ENCODE measurements around the gene FAM168A.

FAM168A gene

GRCh38 chr11:73556966-73557365, 40.9 kb downstream of the FAM168A start:
- DNase-seq (ENCODE audit: low spot score) = no peak

- no peak for DNase-seq (ENCODE audit: low spot score)
Observed at GRCh38 chr11:73555615-73556014, 42.3 kb downstream of the FAM168A start.

- DNase-seq (ENCODE audit: low spot score) = no peak
Observed at GRCh38 chr11:73554671-73555320, 43.1 kb downstream of the FAM168A start.

- no peak for DNase-seq (ENCODE audit: low spot score)
Observed at GRCh38 chr11:73553266-73553665, 44.6 kb downstream of the FAM168A start.

GRCh38 chr11:73551677-73552076, 46.2 kb downstream of the FAM168A start:
- no peak for DNase-seq (ENCODE audit: low spot score)

- no peak for DNase-seq (ENCODE audit: low spot score)
Observed at GRCh38 chr11:73549376-73549775, 48.5 kb downstream of the FAM168A start.

GRCh38 chr11:73547706-73548595, 50.0 kb downstream of the FAM168A start:
- no peak for DNase-seq (ENCODE audit: low spot score)

GRCh38 chr11:73542175-73542574, 55.7 kb downstream of the FAM168A start:
- DNase-seq (ENCODE audit: low spot score) = no peak

- DNase-seq (ENCODE audit: low spot score) = no peak
Observed at GRCh38 chr11:73539506-73540084, 58.3 kb downstream of the FAM168A start.

GRCh38 chr11:73538381-73538872, 59.5 kb downstream of the FAM168A start:
- no peak for DNase-seq (ENCODE audit: low spot score)

- DNase-seq (ENCODE audit: low spot score) = no peak
Observed at GRCh38 chr11:73537969-73538368, 59.9 kb downstream of the FAM168A start.

GRCh38 chr11:73536961-73537360, 61.0 kb downstream of the FAM168A start:
- no peak for DNase-seq (ENCODE audit: low spot score)

- no peak for DNase-seq (ENCODE audit: low spot score)
Observed at GRCh38 chr11:73532310-73532709, 65.6 kb downstream of the FAM168A start.

- DNase-seq (ENCODE audit: low spot score) = no peak
Observed at GRCh38 chr11:73531386-73531785, 66.5 kb downstream of the FAM168A start.

GRCh38 chr11:73530109-73530508, 67.8 kb downstream of the FAM168A start:
- no peak for DNase-seq (ENCODE audit: low spot score)

- no peak for DNase-seq (ENCODE audit: low spot score)
Observed at GRCh38 chr11:73529204-73529530, 68.7 kb downstream of the FAM168A start.

GRCh38 chr11:73528483-73529203, 69.3 kb downstream of the FAM168A start:
- no peak for DNase-seq (ENCODE audit: low spot score)

GRCh38 chr11:73528013-73528412, 69.9 kb downstream of the FAM168A start:
- DNase-seq (ENCODE audit: low spot score) = no peak

GRCh38 chr11:73525611-73526010, 72.3 kb downstream of the FAM168A start:
- no peak for DNase-seq (ENCODE audit: low spot score)

- DNase-seq (ENCODE audit: low spot score) = no peak
Observed at GRCh38 chr11:73524774-73525173, 73.1 kb downstream of the FAM168A start.

- peak; percentile 52 for DNase-seq (ENCODE audit: low spot score)
Observed at GRCh38 chr11:73521621-73522020, 76.3 kb downstream of the FAM168A start.

GRCh38 chr11:73520353-73521061, 77.4 kb downstream of the FAM168A start:
- DNase-seq (ENCODE audit: low spot score) = no peak

Measured in SW480 (cell line).